Measurements from ENCODE around the gene TBX10.
"Not testable (repeated sequence)": the region's sequence is repeated elsewhere in the genome, so short reads cannot be mapped to it uniquely, and the experiment has no call there.

DNA sequence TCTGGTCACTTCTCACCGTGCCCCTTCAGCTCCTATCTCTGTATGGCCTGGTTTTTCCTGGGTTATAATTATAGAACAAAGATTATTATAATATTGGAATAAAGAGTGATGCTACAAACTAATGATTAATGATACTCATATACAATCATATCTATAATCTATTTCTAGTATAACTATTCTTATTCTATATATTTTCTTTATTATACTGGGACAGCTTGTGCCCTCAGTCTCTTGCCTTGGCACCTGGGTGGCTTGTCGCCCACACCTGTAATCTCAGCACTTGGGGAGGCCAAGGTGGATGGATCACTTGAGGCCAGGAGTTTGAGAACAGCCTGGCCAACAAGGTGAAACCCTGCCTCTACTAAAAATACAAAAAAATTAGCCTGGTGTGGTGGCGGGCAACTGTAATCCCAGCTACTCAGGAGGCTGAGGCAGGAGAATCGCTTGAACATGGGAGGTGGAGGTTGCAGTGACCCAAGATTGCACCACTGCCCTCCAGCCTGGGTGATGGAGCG lies 20.1 kb upstream of the TBX10 start:
- TF ChIP-seq CTCF (conservative IDR thresholded peaks at IDR 0.05 in 1 of 2, IDR thresholded peaks at IDR 0.05 in 1 of 2; ENCODE audit: extremely low read depth in 1 of 2, insufficient read depth in 1 of 2, low read depth in 1 of 2, low read length in 2 of 2); EZH2 (IDR thresholded peaks at IDR 0.05; ENCODE audit: borderline replicate concordance, low read length): not testable (repeated sequence)
